Activated CD8-positive, alpha-beta memory T cell treated with anti-CD3 and anti-CD28 coated beads for 4 hours (primary cell): ENCODE results near the gene ZNF135.
A peak's percentile ranks its signal among the peaks of the same experiment; 100 is the strongest.

Source experiments
- DNase-seq, 2 donors: peaks; one replicate each; pipeline ENCODE4 v3.0.0-alpha.2; 2020; ENCODE audit warnings: low read depth in 2 of 2

ZNF135 gene

DNA sequence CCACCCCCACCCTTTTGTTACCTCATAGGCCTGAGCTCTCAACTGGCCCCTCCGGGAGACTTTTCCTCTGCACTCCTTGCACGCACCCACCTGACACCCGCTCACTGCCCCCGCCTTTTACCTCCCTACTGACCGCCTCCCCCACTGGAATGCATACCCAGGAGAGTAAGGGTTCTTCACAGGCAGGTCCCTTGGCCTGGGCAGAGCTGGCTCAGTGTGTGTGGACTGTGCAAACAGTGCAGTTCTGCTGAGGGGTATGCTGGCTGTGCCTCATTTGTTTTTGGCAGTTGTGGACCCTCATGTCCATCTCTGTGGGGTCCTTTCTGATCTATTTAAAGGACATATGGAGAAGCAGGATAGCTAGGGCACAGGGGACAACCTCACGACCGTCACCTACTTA, 34.0 kb downstream of the ZNF135 start:
- no peak for DNase-seq

DNA sequence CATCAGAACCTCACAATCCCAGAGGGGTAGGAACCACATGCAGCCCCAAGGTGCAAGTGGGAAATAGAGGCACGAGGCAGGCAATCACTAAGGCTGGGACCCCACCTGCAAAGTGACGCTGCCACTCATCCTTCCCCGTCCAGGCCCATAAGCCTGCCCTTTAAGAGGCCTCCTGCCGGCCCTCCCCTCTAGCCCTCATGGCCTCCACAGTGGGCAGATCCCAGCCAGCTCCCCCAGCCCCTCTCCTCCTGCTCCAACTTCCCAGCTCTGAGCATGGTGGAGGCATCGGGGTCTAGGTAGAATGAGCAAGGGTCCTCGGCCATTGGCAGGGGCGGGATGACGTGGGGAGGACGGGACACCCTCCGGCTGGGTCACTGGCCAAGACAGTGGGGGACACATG, 36.2 kb downstream of the ZNF135 start:
- DNase-seq = no peak

DNA sequence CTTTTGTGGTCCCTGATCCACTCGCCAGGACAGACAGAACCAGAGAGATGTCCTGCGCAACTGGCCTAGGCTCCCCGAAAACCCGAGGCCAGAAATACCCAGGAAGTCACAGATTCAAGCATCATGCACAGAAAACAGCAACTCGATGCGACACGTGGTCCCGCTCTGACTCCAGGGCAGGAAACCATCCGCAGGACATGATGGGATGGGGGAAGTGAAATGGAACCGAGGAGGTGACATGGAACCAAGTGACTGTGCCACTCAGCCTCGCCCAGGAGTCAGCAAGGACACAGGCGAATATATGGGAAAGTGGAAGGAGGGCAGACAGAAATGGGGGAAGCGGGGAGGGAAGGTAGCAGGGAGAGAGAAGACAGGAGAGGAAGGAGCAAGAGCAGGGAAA, 37.8 kb downstream of the ZNF135 start:
- no peak for DNase-seq

GRCh38 chr19:58097349-58097748, 38.3 kb downstream of the ZNF135 start:
- no peak for DNase-seq

DNA sequence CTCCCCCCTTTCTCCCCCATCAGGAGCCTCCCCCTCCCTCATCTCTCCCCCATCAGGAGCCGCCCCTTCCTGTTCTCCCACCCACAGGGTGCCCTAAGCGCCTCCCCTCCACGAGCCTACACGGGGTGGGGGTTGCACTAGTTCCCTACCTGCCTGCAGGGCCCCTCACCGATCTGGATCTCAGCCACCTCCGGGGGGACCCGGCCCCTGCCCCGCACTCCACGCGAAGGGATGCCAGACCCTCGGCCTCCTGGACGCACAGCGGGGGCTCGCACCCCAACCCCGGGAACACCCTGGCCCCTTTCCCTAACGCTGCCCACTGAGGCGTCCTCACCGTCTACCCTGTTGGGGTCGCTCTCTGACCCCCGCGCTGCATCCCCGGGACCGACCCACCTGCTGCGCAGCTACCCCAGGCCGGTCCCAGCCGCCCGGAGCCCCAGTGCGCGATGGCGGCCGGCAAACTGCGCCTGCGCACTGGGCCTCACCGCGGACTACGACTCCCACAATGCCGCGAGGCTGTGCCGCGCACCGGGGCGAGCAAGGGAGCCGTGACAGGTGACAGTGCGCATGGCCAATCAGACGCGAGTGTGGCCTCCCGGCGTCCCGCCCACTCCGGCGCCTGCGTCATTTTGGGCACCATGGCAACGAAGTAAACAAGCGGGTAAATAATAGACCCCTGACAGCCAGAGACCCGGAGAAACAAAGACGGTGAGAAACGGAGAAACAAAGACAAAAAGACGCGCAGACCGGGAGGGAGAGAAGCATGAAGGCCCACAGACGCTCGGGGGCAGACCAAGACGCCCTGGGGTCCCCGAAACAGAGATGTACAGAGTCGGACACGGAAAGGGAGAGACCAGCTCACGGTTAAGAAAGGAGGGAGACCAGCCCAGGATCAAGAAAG, 38.9 kb downstream of the ZNF135 start, which contains the start of gene ZSCAN18:
TSS of gene ZSCAN18 (minus strand) at position 451 of the 901 bp plus-strand sequence. CDS start 7,964 bp downstream, outside the sequence.
- peak; percentile 94 to 95 for DNase-seq

- no peak for DNase-seq
Measured at GRCh38 chr19:58098682-58098998, 39.6 kb downstream of the ZNF135 start.

- DNase-seq = no peak
Measured at GRCh38 chr19:58107778-58108545, 48.9 kb downstream of the ZNF135 start.

DNA sequence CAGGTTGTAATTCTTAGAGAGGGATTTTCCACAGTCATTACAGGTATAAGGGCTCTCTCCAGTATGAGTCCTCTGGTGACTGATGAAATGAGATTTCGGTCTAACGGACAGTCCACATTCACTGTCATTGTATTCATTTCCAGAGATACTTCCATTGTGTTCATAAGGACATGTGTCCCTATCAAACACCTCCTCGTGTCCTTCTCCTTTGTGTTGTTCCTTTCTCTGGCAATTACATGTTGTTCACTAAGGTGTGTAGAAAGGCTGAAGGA, 49.4 kb downstream of the ZNF135 start:
- no peak for DNase-seq

GRCh38 chr19:58117841-58118575, 58.9 kb downstream of the ZNF135 start:
- no peak for DNase-seq

GRCh38 chr19:58118979-58119733, 60.1 kb downstream of the ZNF135 start:
- no peak for DNase-seq
